GM21576 (cell line): Measurements from ENCODE around the gene PRPF31.
A peak's percentile ranks its signal among the peaks of the same experiment; 100 is the strongest.

Experiments
- ATAC-seq: cut with Tn5 transposase; IDR thresholded peaks from one replicate; pipeline ENCODE4 v1.9.1; 2021; ENCODE audit warnings: mild to moderate bottlenecking, moderate library complexity; ENCODE audit not compliant: unreplicated experiment

PRPF31 gene

GRCh38 chr19:54107876-54108490 is 7.6 kb upstream of the PRPF31 start:
- no peak for ATAC-seq

- no peak for ATAC-seq
Observed at GRCh38 chr19:54108496-54108895, 7.1 kb upstream of the PRPF31 start.

- no peak for ATAC-seq
Observed at GRCh38 chr19:54109651-54110050, 5.9 kb upstream of the PRPF31 start.

DNA sequence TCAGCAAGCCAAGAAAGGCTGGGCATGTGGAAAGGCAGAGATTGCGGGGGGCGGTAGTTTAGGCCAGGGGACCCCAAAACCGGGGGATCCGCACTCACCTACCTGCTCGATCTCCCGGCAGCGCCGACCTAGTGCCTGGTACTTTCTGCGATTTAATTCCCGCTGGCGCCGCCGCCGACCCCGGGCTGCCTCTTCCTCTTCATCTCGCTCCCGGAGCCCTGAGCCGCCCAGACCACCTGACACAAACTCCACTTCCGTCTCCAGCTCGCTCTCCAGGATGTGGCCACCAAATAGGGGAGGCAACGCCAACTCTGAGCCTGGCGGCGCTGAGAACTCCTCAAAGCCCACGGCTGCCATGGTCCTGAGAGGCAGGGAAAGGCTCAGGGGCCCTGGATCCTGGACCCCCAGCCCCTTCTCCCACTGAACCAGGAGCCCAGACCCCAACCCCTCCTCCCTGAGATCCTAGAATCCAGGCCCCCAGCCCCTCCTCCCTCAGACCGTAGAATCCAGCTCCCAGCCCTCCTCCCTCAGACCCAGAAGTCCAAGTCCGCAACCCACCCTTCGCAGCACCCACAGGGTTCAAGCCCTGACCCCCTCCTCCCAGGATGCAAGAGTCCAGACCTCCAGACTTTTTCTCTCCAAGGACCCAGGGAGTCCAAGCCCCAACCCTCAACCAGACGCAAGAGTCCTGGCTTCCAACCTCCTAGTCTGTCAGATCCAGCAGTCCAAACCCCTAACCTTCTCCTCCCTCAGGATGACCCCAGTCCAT is 1.0 kb upstream of the PRPF31 start:
- no peak for ATAC-seq

- ATAC-seq: no peak
Observed at GRCh38 chr19:54121259-54121658, 5.7 kb downstream of the PRPF31 start.

DNA sequence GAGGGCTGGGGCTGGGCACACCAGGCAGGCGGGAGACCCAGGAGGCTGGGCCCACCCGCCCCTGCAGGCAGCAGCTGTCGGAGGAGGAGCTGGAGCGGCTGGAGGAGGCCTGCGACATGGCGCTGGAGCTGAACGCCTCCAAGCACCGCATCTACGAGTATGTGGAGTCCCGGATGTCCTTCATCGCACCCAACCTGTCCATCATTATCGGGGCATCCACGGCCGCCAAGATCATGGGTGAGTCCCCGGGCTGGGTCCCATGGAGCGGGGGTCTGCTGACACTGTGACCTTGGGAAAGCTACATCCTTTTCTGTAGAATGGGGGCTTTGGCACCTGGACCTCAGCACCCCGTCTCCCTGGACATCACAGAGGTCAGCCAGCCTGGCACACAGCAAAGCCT is 8.1 kb downstream of the PRPF31 start:
- ATAC-seq: no peak

- no peak for ATAC-seq
Observed at GRCh38 chr19:54124393-54124792, 8.8 kb downstream of the PRPF31 start.

GRCh38 chr19:54125713-54126112 is 10.2 kb downstream of the PRPF31 start:
- ATAC-seq: no peak

DNA sequence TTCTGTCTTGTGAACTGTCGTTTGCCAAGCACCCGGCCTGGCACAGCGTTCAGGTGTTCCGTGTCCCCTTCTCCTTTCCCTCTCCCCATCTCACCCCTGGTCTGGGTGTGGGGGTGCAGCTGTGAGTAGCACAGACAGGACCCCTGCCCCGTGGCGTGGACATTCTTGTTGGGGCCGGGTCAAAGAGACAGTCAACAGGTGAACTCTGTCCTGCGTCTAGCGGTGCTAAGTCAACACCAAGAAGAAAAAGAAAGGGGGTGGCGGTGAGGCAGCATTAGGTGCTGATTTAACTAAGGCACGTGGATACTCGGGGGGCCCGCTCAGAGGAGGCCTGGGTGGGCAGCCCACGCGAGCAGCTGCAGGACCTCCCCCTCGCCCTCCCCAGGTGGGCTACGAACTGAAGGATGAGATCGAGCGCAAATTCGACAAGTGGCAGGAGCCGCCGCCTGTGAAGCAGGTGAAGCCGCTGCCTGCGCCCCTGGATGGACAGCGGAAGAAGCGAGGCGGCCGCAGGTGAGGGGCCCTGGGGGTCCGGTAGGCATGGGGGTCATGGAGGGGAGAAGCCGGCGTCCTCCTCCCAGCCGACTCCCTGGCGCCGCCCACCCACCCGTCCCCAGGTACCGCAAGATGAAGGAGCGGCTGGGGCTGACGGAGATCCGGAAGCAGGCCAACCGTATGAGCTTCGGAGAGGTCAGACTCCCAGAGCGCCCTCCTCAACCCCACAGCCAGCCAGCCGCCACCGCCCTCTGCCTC is 12.3 kb downstream of the PRPF31 start:
- no peak for ATAC-seq

DNA sequence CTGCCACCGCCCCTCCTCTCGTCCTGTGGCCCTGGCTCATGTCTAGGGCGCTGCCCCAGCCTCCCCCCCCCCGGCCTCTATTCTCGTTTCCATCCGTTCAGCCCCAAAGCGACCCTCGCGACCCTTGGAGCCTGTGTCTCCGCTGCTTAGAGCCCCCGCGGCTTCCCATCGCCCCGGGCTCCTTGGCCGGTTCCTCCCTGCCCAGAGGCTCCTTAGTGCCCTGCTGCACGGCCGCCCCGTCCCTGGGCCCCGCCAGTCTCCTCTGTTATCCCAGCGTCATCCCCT is 12.8 kb downstream of the PRPF31 start:
- ATAC-seq: no peak

- ATAC-seq: no peak
Observed at GRCh38 chr19:54128796-54129616, 13.5 kb downstream of the PRPF31 start.

DNA sequence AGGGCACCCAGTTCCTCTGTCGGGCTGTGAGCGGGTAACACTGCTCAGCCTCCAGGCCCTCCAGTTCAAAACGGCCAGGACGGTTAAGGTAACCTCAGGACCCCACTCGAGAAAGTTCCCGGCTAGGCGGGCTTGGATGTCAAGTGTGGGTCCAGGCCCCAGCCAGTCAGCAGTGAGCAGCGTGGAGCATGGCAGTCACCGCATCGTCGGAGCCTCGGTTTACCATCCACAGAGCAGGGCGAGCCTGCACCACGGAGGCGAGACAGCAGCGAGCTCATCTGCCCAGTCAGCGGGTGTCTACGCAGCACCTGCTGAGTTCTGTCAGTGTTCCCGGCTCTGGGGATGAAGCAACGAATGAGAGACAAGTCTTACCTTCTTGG is 14.1 kb downstream of the PRPF31 start:
- ATAC-seq: no peak

GRCh38 chr19:54133312-54133956 is 17.9 kb downstream of the PRPF31 start:
- no peak for ATAC-seq

GRCh38 chr19:54133957-54134590 is 18.5 kb downstream of the PRPF31 start:
- ATAC-seq: no peak

- no peak for ATAC-seq
Observed at GRCh38 chr19:54136086-54136863, 20.7 kb downstream of the PRPF31 start.

DNA sequence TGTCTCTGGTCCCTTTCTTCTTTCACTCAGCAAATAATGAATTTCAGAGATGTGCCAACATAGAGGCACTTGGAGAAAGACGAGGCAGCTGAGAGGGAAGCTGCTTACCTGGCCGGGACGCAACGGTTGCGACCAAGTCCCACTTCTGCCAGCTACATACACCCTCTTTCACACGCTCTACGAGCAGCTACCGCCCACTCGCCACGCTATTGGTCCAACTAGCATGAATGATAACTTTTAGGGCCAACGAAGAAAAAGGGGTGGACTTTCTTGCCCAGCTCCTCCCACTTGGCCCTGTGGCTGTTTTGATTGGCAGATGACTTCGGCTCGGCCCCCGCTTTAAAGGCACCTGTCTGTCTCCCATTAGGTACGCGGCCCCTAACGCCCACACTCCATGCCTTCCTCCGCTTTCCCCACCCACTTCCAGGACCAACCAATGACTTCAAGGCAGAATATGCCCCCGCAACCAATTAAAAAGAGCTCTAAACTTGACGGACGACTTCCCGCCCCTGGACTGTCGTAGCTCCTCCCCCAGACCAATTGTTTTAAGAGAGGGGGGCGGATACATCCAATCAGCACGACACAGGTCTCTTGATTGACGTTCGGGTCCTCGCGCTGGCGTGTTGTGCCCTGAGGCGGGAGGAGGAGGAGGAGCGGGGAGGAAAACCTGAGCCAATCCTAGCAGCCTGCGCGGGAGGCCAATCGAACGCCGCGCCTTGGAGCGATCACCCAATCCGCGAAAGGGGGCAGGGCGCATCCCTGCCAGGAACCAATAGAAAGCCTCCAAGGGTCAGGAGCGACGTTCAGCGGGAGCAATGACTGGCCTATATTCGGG is 21.5 kb downstream of the PRPF31 start:
- ATAC-seq: peak; percentile 77

DNA sequence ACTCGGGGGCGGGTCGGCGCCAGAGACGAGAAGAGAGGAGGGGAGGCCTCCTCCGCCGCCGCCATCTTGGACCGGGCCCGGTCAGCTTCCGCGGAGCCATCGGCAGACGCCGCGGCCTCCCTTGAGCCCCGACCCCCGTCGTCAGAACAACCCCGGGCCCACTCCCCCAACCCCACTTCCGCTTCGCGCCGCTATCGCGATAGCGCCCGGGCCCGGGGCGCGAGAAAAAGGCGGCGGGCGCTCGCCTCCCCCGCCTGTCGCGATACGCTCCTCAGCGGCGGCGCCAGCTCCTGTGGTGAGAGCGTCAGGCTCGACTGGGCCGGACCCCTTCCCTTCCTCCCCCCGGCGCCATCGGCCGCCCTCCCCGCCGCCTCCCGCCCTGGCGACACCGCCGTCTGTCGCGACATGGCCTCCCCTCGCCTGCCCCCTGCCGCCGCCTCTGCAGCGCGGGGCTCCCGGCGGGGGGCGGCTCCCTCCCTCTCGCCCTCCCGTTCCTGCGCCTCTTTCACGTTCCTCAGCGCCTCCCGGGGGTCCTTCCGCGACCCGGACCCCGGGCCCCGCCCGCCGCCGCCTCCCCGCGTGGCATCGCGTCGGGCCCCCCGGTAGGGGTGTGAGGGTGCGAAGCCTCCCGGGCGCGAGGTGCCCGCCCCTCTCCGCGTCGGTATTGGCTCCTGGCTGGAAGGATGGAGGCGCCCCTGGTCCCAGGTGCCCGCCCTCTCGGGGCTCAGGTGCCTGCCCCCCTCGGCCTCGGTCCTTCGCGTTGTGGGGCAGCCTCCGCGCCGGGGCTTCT is 22.3 kb downstream of the PRPF31 start, which contains the start of gene CNOT3:
CNOT3 (plus strand) TSS at position 64 of the 790 bp plus-strand sequence. CDS start 5,217 bp downstream, outside the sequence.
- ATAC-seq: no peak
